ENCODE measurements around the gene INSIG2. TPM values are rescaled to one million over a fixed set of nuclear protein-coding genes. Genes with fewer than 3 reads are reported as not detected.

Gene INSIG2
- total and polyA plus RNA-seq, 12 donors: 5.1 to 18.2 (median 9.5) TPM

DNA sequence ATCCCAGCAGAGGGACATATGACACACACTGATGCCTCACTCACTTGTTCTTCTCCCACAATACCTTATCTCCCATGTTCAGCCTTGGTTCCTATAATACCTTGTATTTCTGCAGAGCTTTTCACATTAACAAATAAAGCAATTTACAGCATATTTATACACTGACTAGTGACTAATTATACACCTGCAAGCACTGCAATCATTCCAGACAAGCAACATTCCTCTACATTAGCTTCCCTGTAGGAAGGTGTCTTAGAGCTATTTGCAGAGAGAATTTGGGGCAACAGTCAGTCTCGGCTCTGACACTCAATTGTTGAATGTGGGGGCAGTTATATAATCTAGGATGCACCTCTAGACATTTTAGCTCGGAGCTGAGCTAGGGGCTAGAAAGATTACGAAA lies 9.5 kb upstream of the INSIG2 start:
- intact Hi-C loops (cut with DNase I): no loop called here
- Histone ChIP-seq H3K36me3 (replicated peaks in 1 of 2) (no peaks in the 10 kb centered on the region), H3K9me3 (replicated peaks in 1 of 3) (no peaks in the 10 kb centered on the region), H3K27me3 (no peaks in the 10 kb centered on the region), H3K27ac (no peak overlapping the region), H3K4me3 (no peak overlapping the region), H3K4me1 (replicated peaks in 1 of 2) (no peaks in the 10 kb centered on the region)
- no peak for TF ChIP-seq POLR2A (IDR thresholded peaks at IDR 0.05)
- TF ChIP-seq, protein P1, sequence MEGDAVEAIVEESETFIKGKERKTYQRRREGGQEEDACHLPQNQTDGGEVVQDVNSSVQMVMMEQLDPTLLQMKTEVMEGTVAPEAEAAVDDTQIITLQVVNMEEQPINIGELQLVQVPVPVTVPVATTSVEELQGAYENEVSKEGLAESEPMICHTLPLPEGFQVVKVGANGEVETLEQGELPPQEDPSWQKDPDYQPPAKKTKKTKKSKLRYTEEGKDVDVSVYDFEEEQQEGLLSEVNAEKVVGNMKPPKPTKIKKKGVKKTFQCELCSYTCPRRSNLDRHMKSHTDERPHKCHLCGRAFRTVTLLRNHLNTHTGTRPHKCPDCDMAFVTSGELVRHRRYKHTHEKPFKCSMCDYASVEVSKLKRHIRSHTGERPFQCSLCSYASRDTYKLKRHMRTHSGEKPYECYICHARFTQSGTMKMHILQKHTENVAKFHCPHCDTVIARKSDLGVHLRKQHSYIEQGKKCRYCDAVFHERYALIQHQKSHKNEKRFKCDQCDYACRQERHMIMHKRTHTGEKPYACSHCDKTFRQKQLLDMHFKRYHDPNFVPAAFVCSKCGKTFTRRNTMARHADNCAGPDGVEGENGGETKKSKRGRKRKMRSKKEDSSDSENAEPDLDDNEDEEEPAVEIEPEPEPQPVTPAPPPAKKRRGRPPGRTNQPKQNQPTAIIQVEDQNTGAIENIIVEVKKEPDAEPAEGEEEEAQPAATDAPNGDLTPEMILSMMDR (IDR thresholded peaks at IDR 0.05): no peak
- DNase-seq: no peak
- 55 to 73% (median 62%) methylated on average over 3 of the region's 3 CpGs for WGBS, 4 donors

DNA sequence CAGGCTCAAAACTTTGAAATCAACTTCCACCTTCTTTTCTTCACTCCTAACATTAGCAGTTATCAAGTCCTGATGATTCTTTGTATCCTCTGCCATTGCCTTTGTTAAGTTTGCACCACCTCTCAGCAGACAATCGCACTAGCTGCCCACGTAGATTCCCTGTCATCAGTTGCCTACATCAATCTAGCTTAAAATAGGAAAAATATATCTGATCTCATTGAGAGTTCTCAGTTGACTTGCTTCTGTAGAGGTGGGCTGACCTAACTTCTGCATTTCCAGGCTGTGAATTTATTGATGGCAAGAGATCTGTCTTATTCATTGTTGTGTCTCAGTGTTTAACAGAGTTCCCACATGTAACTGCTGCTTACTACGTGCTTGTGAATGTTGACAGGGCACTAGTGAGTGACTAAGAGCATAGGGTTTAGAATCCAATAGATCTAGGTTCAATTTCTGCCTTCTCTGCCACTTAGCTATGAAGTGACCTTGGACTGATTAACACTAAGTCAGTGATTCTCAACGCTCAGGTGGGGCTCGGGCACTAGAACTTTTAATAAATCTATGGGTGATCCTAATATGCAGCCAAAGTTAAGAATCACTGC lies 3.7 kb upstream of the INSIG2 start:
- H3K27ac ChIP-seq: no peak overlapping the region

DNA sequence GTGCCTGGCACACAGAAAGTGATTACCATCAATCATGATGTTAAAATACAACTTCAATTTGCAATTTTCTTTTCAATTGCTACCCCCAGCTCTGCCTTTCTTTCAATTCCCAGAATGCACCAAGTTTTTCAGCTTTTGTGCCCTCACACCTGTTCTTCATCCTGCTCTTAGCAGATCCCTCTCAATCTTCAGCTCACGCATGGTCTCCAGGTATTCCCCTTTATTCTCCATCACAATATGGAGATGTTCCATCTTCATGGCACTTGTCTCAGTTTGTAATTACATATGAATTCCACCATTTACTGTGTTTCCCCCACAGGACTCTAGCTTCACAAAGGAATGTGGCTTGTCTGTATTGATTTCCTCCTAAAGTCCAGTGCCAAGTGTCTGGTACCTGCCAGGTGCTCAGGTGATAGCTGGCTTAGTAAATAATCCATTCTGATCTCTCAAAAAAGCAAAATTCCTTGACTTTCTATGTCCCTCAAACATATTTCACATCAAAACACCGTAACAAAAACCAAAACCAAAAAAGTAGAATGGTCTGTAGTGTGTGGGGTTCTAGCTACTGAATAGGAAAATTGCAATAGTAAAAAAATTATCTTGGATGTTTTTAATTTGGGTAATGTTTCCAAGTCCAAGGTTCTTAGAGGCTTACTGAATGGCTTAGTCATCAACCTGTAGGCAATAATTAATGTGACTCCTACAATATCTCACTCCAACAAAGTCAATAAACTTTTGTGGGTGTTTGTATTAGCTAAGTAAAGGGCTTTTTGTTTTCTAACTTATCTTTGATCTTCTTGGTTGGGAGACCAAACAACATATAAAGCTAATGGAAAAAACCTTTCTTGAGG lies 2.9 kb upstream of the INSIG2 start:
- H3K4me1 ChIP-seq (replicated peaks in 1 of 2): peaks cover 7 to 10% of the 10 kb centered on the region in 2 donors
- no peaks in the 10 kb centered on the region for H3K36me3 ChIP-seq (replicated peaks in 1 of 2)
- H3K27me3 ChIP-seq: no peaks in the 10 kb centered on the region
- H3K9me3 ChIP-seq (replicated peaks in 1 of 3): no peaks in the 10 kb centered on the region
- DNase-seq: no peak
- TF ChIP-seq, protein P1 (IDR thresholded peaks at IDR 0.05): no peak
- no peak for TF ChIP-seq POLR2A (IDR thresholded peaks at IDR 0.05)
- 89 to 92% (median 91%) methylated on average over 2 of the region's 2 CpGs for WGBS, 4 donors
- H3K4me3 ChIP-seq: no peak overlapping the region
- H3K27ac ChIP-seq: no peak overlapping the region
- intact Hi-C loops (cut with DNase I): no loop called here

More for the DNA sequence above, 3.7 kb upstream of the INSIG2 start:
- Histone ChIP-seq H3K9me3 (replicated peaks in 1 of 3) (no peaks in the 10 kb centered on the region), H3K4me1 (replicated peaks in 1 of 2) (peaks cover 2 to 6% of the 10 kb centered on the region in 2 donors), H3K36me3 (replicated peaks in 1 of 2) (no peaks in the 10 kb centered on the region), H3K4me3 (no peak overlapping the region), H3K27me3 (no peaks in the 10 kb centered on the region)
- DNase-seq: no peak
- intact Hi-C loops (cut with DNase I): no loop called here
- 82 to 90% (median 85%) methylated on average over 5 of the region's 5 CpGs for WGBS, 4 donors
- TF ChIP-seq, protein P1 (IDR thresholded peaks at IDR 0.05): no peak
- TF ChIP-seq POLR2A (IDR thresholded peaks at IDR 0.05): no peak

DNA sequence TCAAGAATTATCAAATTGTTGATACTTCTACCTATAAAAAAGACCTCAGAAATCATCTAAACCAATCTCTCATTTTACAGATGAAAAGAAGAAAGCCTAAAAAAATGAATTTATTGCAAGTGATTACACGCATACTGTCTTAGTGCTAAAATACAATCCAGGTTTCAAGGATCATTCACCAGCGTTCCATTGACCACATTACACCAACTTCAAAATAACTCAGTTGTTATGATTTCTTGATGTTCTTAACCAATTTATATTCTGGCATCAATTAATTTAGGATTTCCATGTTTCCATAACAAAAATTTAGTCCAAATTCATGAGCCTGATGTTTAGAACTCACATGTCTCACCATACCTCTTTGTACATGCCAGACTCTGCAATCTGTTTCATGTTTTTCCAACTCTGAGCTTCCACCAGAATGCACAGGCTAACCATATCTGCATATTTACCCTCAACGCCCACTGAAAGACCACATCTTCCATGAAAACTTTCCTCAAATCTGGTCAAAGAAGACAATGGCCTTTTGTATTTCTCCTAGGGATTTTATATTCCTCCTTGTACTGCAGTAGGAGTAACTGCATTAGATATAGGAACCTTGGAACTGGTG lies 2.1 kb upstream of the INSIG2 start:
- H3K27me3 ChIP-seq: no peaks in the 10 kb centered on the region
- H3K36me3 ChIP-seq (replicated peaks in 1 of 2): no peaks in the 10 kb centered on the region
- TF ChIP-seq, protein P1 (IDR thresholded peaks at IDR 0.05): no peak
- TF ChIP-seq POLR2A (IDR thresholded peaks at IDR 0.05): no peak
- H3K27ac ChIP-seq: no peak overlapping the region
- no peak overlapping the region for H3K4me3 ChIP-seq
- H3K9me3 ChIP-seq (replicated peaks in 1 of 3): no peaks in the 10 kb centered on the region
- H3K4me1 ChIP-seq (replicated peaks in 1 of 2): peaks cover 7 to 14% of the 10 kb centered on the region in 2 donors
- intact Hi-C loops (cut with DNase I): no loop called here
- no peak for DNase-seq
- 78 to 93% (median 85%) methylated on average over 3 of the region's 3 CpGs for WGBS, 4 donors

Measured in adrenal gland (tissue), 12 donors.